Chondrocyte (in vitro differentiated cells): ENCODE measurements around the gene DUSP28. TPM values are rescaled to one million over a fixed set of nuclear protein-coding genes. Genes with fewer than 3 reads are reported as not detected.
"Not testable (repeated sequence)": the region's sequence is repeated elsewhere in the genome, so short reads cannot be mapped to it uniquely, and the experiment has no call there.

Source experiments
- DNase-seq: peaks from one replicate; pipeline ENCODE4 v3.0.0; 2021; ENCODE audit warnings: mixed read lengths, low spot score
- H3K27ac Mint-ChIP-seq: one replicate; pipeline ENCODE4 v1.8.0; 2021; ENCODE audit warnings: mild to moderate bottlenecking, moderate library complexity, mixed read lengths; ENCODE audit not compliant: unreplicated experiment
- H3K27me3 Mint-ChIP-seq: 2 replicates; pipeline ENCODE4 v1.8.0; 2021; ENCODE audit warnings: low read depth, mixed read lengths
- H3K36me3 Mint-ChIP-seq: 2 replicates; pipeline ENCODE4 v1.8.0; 2021; ENCODE audit warnings: low read depth, mixed read lengths
- H3K4me1 Mint-ChIP-seq: 2 replicates; pipeline ENCODE4 v1.8.0; 2021; ENCODE audit warnings: low read depth, mild to moderate bottlenecking, mixed read lengths
- H3K4me3 Mint-ChIP-seq: one replicate; pipeline ENCODE4 v1.8.0; 2021; ENCODE audit warnings: mild to moderate bottlenecking, moderate library complexity, mixed read lengths; ENCODE audit not compliant: unreplicated experiment
- H3K9me3 Mint-ChIP-seq: 2 replicates; pipeline ENCODE4 v1.8.0; 2021; ENCODE audit warnings: low read depth, mixed read lengths
- total RNA-seq: library from RNA; stranded (reverse); gene quantifications from 3 replicates; pipeline ENCODE4 v1.2.1, GENCODE V29; 2021
- TF ChIP-seq, protein P1 (sequence below): fragments of 200-600 bp; sonication (generic); IDR thresholded peaks from 2 replicates; pipeline ENCODE4 v1.5.0; 2021; ENCODE audit warnings: antibody characterized with exemption, mild to moderate bottlenecking, moderate library complexity

DUSP28 gene
- total RNA-seq, 1 donor from 2014 or later, result 3.7 TPM

DNA sequence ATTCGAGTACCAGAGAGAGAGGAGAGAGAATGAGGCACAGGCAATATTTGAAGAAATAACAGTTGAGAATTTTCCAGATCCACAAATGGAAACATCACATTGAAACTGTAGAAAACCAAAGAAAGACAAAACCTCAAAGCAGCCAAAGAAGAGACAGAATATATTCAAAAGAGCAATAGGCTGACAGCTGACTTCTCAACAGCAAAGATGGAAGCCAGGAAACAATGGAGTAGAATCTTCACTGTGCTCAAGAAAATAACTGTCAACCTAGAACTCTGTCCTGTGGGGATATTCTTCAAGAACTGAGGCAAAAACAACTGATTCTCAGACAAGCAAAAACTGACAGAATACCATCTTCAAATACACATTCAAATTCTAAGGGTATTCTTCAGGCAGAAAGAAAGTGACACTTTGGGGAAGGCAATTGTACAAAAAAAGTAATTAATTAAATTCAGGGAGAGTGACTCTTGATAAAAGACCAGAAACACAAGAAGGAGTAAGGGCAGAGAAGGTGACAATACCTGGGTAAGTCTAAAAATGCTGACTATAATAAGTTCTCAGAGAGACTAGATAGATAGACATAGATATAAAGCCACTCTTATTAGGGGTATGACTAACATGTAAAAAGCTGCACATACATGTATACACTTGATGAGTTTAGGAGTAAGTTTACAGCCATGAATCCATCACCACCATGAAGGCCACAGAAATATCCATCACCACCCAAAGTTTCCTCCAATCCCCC, 28.0 kb upstream of the DUSP28 start:
- H3K36me3 Mint-ChIP-seq, result peaks cover 43% of the 10 kb centered on the region
- H3K4me1 Mint-ChIP-seq, result no peaks in the 10 kb centered on the region
- no peak for DNase-seq

GRCh38 chr2:240538031-240538780, 22.0 kb upstream of the DUSP28 start:
- Mint-ChIP-seq H3K27ac (no peak overlapping the region), H3K4me3 (no peak overlapping the region), H3K27me3 (no peaks in the 10 kb centered on the region), H3K9me3 (peaks cover 4% of the 10 kb centered on the region), H3K36me3 (peaks cover 27% of the 10 kb centered on the region), H3K4me1 (no peaks in the 10 kb centered on the region)
- TF ChIP-seq, protein P1, sequence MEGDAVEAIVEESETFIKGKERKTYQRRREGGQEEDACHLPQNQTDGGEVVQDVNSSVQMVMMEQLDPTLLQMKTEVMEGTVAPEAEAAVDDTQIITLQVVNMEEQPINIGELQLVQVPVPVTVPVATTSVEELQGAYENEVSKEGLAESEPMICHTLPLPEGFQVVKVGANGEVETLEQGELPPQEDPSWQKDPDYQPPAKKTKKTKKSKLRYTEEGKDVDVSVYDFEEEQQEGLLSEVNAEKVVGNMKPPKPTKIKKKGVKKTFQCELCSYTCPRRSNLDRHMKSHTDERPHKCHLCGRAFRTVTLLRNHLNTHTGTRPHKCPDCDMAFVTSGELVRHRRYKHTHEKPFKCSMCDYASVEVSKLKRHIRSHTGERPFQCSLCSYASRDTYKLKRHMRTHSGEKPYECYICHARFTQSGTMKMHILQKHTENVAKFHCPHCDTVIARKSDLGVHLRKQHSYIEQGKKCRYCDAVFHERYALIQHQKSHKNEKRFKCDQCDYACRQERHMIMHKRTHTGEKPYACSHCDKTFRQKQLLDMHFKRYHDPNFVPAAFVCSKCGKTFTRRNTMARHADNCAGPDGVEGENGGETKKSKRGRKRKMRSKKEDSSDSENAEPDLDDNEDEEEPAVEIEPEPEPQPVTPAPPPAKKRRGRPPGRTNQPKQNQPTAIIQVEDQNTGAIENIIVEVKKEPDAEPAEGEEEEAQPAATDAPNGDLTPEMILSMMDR, result no peak
- DNase-seq, result no peak

More for the DNA sequence above, 28.0 kb upstream of the DUSP28 start:
- no peak overlapping the region for H3K27ac Mint-ChIP-seq
- H3K9me3 Mint-ChIP-seq, result peaks cover 22% of the 10 kb centered on the region
- H3K27me3 Mint-ChIP-seq, result no peaks in the 10 kb centered on the region
- TF ChIP-seq, protein P1, result no peak
- H3K4me3 Mint-ChIP-seq, result no peak overlapping the region

- H3K4me3 Mint-ChIP-seq, H3K9me3 Mint-ChIP-seq, H3K27me3 Mint-ChIP-seq, H3K27ac Mint-ChIP-seq, DNase-seq, H3K4me1 Mint-ChIP-seq: not testable (repeated sequence)
- peaks cover 22% of the 10 kb centered on the region for H3K36me3 Mint-ChIP-seq
Observed at GRCh38 chr2:240539101-240539500, 21.1 kb upstream of the DUSP28 start.

GRCh38 chr2:240539906-240540305, 20.3 kb upstream of the DUSP28 start:
- DNase-seq, result no peak
- Mint-ChIP-seq H3K36me3 (peaks cover 22% of the 10 kb centered on the region), H3K27me3 (no peaks in the 10 kb centered on the region), H3K9me3 (no peaks in the 10 kb centered on the region), H3K4me3 (no peak overlapping the region), H3K27ac (no peak overlapping the region), H3K4me1 (no peaks in the 10 kb centered on the region)
- TF ChIP-seq, protein P1, result no peak

DNA sequence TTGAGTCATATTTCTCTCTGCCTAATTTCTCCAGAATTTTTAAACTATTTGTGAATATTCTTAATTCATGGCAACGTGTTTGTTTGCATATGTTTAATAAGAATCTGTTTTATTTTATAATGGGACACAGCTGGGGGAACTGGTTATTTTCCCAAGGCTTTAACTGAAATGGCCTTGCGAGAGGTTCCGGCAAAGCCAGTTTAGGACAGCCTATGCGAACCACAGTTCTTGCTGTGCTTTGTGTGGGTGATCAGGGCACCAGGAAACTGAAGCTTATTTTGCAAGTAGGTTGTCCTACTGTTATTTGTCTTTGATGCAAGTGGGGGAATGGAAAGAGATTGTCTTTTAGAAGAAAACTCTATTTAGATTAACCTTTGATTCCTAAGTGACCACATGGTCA, 8.9 kb upstream of the DUSP28 start:
- DNase-seq, result no peak
- no peaks in the 10 kb centered on the region for H3K4me1 Mint-ChIP-seq
- TF ChIP-seq, protein P1, result no peak
- no peak overlapping the region for H3K27ac Mint-ChIP-seq
- no peaks in the 10 kb centered on the region for H3K27me3 Mint-ChIP-seq
- no peaks in the 10 kb centered on the region for H3K9me3 Mint-ChIP-seq
- peaks cover 7% of the 10 kb centered on the region for H3K36me3 Mint-ChIP-seq
- no peak overlapping the region for H3K4me3 Mint-ChIP-seq
